Measurements from ENCODE around the gene COX7B. TPM values are rescaled to one million over a fixed set of nuclear protein-coding genes. Genes with fewer than 3 reads are reported as not detected.
"Not testable (repeated sequence)": the region's sequence is repeated elsewhere in the genome, so short reads cannot be mapped to it uniquely, and the experiment has no call there.

COX7B gene
- polyA plus RNA-seq, 3 donors = 417 to 469 (median 440) TPM

GRCh38 chrX:77938083-77938680 is 38.9 kb downstream of the COX7B start:
- DNase-seq (ENCODE audit: low read depth in 3 of 3, low spot score in 2 of 3) = no peak

- DNase-seq (ENCODE audit: low read depth in 3 of 3, low spot score in 2 of 3) = not testable (repeated sequence)
These were observed 45.8 kb downstream of the COX7B start for GRCh38 chrX:77945031-77945430.

- no peak for DNase-seq (ENCODE audit: low read depth in 3 of 3, low spot score in 2 of 3)
These were observed 46.8 kb downstream of the COX7B start for GRCh38 chrX:77945910-77946545.

- DNase-seq (ENCODE audit: low read depth in 3 of 3, low spot score in 2 of 3) = no peak
These were observed 47.3 kb downstream of the COX7B start for GRCh38 chrX:77946571-77946970.

GRCh38 chrX:77949840-77950239 is 50.6 kb downstream of the COX7B start:
- no peak for DNase-seq (ENCODE audit: low read depth in 3 of 3, low spot score in 2 of 3)

DNA sequence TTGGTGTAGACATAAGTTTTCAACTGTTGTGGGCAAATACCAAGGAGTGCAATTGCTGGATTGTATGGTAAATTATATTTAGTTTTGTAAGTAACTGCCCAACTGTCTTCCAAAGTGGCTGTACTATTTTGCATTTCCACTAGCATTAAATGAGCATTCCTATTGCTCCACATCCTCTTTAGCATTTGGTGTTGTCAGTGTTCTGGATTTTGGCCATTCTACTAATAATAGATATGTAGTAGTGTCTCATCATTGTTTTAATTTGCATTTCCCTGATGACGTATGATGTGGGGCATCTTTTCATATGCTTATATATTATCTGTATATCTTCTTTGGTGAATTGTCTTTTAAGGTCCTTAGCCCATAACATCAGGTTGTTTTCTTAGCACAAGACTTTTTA is 52.9 kb downstream of the COX7B start:
- DNase-seq (ENCODE audit: low read depth in 3 of 3, low spot score in 2 of 3) = no peak

GRCh38 chrX:77953302-77953701 is 54.0 kb downstream of the COX7B start:
- no peak for DNase-seq (ENCODE audit: low read depth in 3 of 3, low spot score in 2 of 3)

- no peak for DNase-seq (ENCODE audit: low read depth in 3 of 3, low spot score in 2 of 3)
These were observed 54.4 kb downstream of the COX7B start for GRCh38 chrX:77953708-77954107.

Other genes with a start within 250 kb of the COX7B start
- 10 to 100 TPM; 88.0 to 92.4 (median 89.6) TPM for gene ATRX, start 113.3 kb upstream of the COX7B start, polyA plus RNA-seq (ENCODE audit: insufficient read length in 3 of 3)
- 10 to 100 TPM; 95.2 to 97.5 (median 95.4) TPM for gene MAGT1, start 4.0 kb upstream of the COX7B start, polyA plus RNA-seq (ENCODE audit: insufficient read length in 3 of 3)
- gene ATP7A, start 11.2 kb downstream of the COX7B start, polyA plus RNA-seq (ENCODE audit: insufficient read length in 3 of 3) = 10 to 100 TPM; 15.6 to 17.3 (median 16.1) TPM
- gene PGAM4, start 70.2 kb downstream of the COX7B start, polyA plus RNA-seq (ENCODE audit: insufficient read length in 3 of 3) = under 1 TPM in 1 of 3 donors, not detected in 2; 0.24 TPM
- gene PGK1, start 204.8 kb downstream of the COX7B start, polyA plus RNA-seq (ENCODE audit: insufficient read length in 3 of 3) = 100 to 1,000 TPM; 415 to 447 (median 421) TPM
- 10 to 100 TPM; 51.1 to 58.6 (median 55.1) TPM for gene TAF9B, start 240.2 kb downstream of the COX7B start, polyA plus RNA-seq (ENCODE audit: insufficient read length in 3 of 3)